Left lung (tissue), 10 donors: ENCODE measurements around the gene CDC40. TPM values are rescaled to one million over a fixed set of nuclear protein-coding genes. Genes with fewer than 3 reads are reported as not detected.
"Not testable (repeated sequence)": the region's sequence is repeated elsewhere in the genome, so short reads cannot be mapped to it uniquely, and the experiment has no call there.

ENCODE experiments used
- ATAC-seq: fragments of 200-7000 bp; cut with Tn5 transposase; one replicate; pipeline ENCODE4 v1.9.1; 2020; ENCODE audit warnings: moderate library complexity
- DNase-seq, 4 donors: peaks; one replicate each; pipeline ENCODE4 v3.0.0-alpha.2; 2013 to 2020
- H3K27ac ChIP-seq, 2 donors: fragments of 200-600 bp; sonication (generic) in 1 of 2; one replicate each; pipeline versions ENCODE4 v1.5.0 to v1.8.0; 2020 to 2021
- H3K27me3 ChIP-seq, 2 donors: fragments of 200-600 bp; sonication (generic) in 1 of 2; one replicate each; pipeline versions ENCODE4 v1.5.0 to v1.8.0; 2020 to 2021
- H3K36me3 ChIP-seq, 2 donors: fragments of 200-600 bp; sonication (generic) in 1 of 2; one replicate each; pipeline versions ENCODE4 v1.5.0 to v1.8.0; 2020 to 2021
- H3K4me1 ChIP-seq, 2 donors: fragments of 200-600 bp; one replicate each; pipeline ENCODE4 v1.8.0; 2021
- H3K4me3 ChIP-seq, 2 donors: fragments of 200-600 bp; sonication (generic) in 1 of 2; one replicate each; pipeline versions ENCODE4 v1.5.0 to v1.8.0; 2020 to 2021; ENCODE audit warnings: mild to moderate bottlenecking in 1 of 2
- H3K9me3 ChIP-seq, 2 donors: fragments of 200-600 bp; sonication (generic) in 1 of 2; one replicate each; pipeline versions ENCODE4 v1.5.0 to v1.8.0; 2020 to 2021
- CTCF ChIP-seq, 2 donors: fragments of 200-600 bp; sonication (generic) in 1 of 2; IDR thresholded peaks; one replicate each; pipeline versions ENCODE4 v1.5.0 to v1.8.0; 2021; ENCODE audit warnings: antibody characterized with exemption in 2 of 2
- intact Hi-C, 2 donors: fragments of 100-400 bp; cut with DNase I; formaldehyde crosslinking; loops; one replicate each; pipeline versions ENCODE4 v1.11.2 to v1.14.2; 2022
- polyA plus RNA-seq, 6 donors: library from polyadenylated mRNA; unstranded; fragments of 120-200 nt; gene quantifications; one replicate each; pipeline ENCODE4 v1.2.1, GENCODE V29; 2013; ENCODE audit not compliant: insufficient read length in 6 of 6
- total RNA-seq, 2 donors: library from RNA; stranded (reverse); fragmentation: NEBNext Ultra II Directional; extraction: Animal tissue kit (Norgen Biotek cat#: 25700); gene quantifications; one replicate each; pipeline ENCODE4 v1.2.1, GENCODE V29; 2021
- donor health status: DM: no; HTN: yes; CAD: no.
- donor health status: DM: no; HTN: no; CAD: no.

The CDC40 gene
- total and polyA plus RNA-seq, 8 donors: 23.4 to 34.5 (median 28.8) TPM

GRCh38 chr6:110233770-110234374, 53.6 kb downstream of the CDC40 start:
- ATAC-seq: peak; percentile 73

GRCh38 chr6:110236007-110236406, 55.8 kb downstream of the CDC40 start:
- H3K9me3 ChIP-seq, H3K4me1 ChIP-seq, H3K4me3 ChIP-seq, DNase-seq, H3K36me3 ChIP-seq, intact Hi-C loops, ATAC-seq, H3K27ac ChIP-seq, H3K27me3 ChIP-seq: not testable (repeated sequence)

More at GRCh38 chr6:110233770-110234374, 53.6 kb downstream of the CDC40 start:
- Histone ChIP-seq H3K36me3 (peaks cover 0 to 26% of the 10 kb centered on the region in 2 donors), H3K27me3 (no peaks in the 10 kb centered on the region), H3K9me3 (no peaks in the 10 kb centered on the region), H3K4me3 (no peak overlapping the region), H3K4me1 (no peaks in the 10 kb centered on the region), H3K27ac (peak overlapping the region in 1 of 2 donors; percentile 1)
- no peak for TF ChIP-seq CTCF (IDR thresholded peaks at IDR 0.05)
- DNase-seq: peak in 1 of 4 donors; percentile 16
- intact Hi-C loops: no loop called here

- Histone ChIP-seq H3K27me3 (no peaks in the 10 kb centered on the region), H3K36me3 (peaks cover 0 to 6% of the 10 kb centered on the region in 2 donors), H3K9me3 (no peaks in the 10 kb centered on the region), H3K4me1 (no peaks in the 10 kb centered on the region), H3K27ac (no peak overlapping the region), H3K4me3 (no peak overlapping the region)
- DNase-seq: no peak
- TF ChIP-seq CTCF (IDR thresholded peaks at IDR 0.05): no peak
- intact Hi-C loops: no loop called here
- no peak for ATAC-seq
Measured at GRCh38 chr6:110239526-110240274, 59.5 kb downstream of the CDC40 start.

DNA sequence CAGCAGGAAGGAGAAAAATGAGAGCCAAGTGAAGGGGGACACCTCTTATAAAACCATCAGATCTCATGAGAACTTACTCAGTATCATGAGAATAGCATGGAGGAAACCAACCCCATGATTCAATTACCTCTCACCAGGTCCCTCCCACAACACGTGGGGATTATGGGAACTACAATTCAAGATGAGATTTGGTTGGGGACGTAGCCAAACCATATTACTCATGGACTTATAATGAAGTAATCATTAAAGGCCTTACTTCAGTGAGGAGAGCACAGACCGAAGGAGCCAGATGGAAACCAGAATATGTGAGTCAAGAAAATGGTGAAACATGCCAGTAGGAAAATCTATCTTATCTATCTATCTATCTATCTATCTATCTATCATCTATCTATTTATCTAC, 64.4 kb downstream of the CDC40 start:
- H3K9me3 ChIP-seq, H3K4me1 ChIP-seq, ATAC-seq, H3K36me3 ChIP-seq, H3K27me3 ChIP-seq, H3K27ac ChIP-seq, intact Hi-C loops, DNase-seq, H3K4me3 ChIP-seq: not testable (repeated sequence)

GRCh38 chr6:110246378-110246777, 66.2 kb downstream of the CDC40 start:
- Histone ChIP-seq H3K27ac (no peak overlapping the region), H3K4me1 (no peaks in the 10 kb centered on the region), H3K4me3 (no peak overlapping the region), H3K36me3 (no peaks in the 10 kb centered on the region), H3K27me3 (no peaks in the 10 kb centered on the region), H3K9me3 (no peaks in the 10 kb centered on the region)
- ATAC-seq (no peak), DNase-seq (no peak)
- no peak for TF ChIP-seq CTCF (IDR thresholded peaks at IDR 0.05)
- intact Hi-C loops: no loop called here

GRCh38 chr6:110246900-110247546, 66.8 kb downstream of the CDC40 start:
- Histone ChIP-seq H3K4me3 (no peak overlapping the region), H3K36me3 (no peaks in the 10 kb centered on the region), H3K27me3 (no peaks in the 10 kb centered on the region), H3K27ac (no peak overlapping the region), H3K9me3 (no peaks in the 10 kb centered on the region), H3K4me1 (no peaks in the 10 kb centered on the region)
- no peak for TF ChIP-seq CTCF (IDR thresholded peaks at IDR 0.05)
- no peak for DNase-seq
- intact Hi-C loops: no loop called here
- no peak for ATAC-seq
